Astrocyte of the hippocampus (primary cell): ENCODE data around the gene DPP10.

ENCODE experiments used
- DNase-seq: peaks from one replicate; pipeline ENCODE4 v3.0.0; 2011; ENCODE audit warnings: low read depth, low spot score

DPP10 gene

DNA sequence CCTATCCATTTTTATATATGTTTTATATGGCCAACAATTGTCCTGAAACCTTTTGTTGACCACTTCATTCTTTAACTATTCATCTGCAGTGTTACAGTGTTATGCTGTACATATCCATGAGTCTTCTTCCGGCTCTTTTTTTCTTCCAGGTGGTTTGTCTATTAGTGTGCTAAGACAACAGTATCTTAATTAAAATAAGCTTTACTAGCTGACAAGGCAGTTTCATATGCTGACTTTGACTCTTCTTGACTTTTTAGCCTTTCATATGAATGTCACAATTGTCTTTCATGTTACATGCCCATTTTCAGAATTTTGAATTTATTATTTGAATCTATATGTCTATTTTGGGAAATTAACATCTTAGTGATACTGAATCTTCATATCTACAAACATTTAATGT lies 1249.0 kb downstream of the DPP10 start:
- no peak for DNase-seq

DNA sequence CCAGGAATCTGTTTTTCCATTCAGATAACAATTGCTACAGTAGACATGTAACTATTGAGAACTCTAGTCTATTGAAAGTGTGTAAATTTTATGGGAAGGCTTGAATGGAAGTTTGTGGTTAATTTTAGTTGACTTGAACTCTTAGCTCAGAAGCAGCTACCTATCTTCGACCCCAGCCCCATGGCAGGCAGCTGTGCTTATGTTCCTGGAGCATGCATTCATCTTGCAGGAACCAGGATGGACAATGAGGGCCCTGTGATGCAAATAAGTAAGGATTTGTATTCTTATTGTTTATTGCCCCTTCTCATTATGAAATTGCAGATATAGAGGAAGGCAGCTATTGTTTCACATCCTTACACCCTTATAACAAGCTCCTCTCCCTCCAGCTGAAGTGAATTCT lies 1252.2 kb downstream of the DPP10 start:
- no peak for DNase-seq

DNA sequence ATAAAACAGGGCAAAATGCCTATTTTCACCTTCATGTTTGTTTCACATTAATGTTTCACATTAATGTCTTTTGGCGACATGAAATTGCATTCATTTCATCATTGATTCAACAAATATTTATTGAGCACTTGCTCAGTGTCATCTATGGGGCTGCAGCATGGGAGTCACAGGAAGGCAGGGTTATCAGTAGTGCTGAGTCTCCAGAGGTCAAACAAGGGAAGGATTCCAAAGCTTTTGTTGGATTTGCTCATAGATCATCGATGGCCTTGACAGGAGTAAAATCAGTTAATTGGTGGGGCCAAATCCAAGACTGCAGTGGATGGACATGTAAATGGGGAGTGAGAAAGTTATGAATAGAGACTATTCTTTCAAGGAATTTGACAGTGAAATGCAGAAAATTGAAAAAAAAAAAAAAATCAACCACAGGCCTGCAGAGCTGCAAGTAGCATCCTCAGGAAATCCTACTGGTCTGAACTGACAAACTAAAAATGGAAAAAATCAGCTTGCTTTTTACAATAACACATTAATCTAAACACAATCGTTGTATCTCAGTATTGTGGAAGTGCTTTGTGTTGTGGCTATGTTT lies 1290.8 kb downstream of the DPP10 start:
- no peak for DNase-seq

DNA sequence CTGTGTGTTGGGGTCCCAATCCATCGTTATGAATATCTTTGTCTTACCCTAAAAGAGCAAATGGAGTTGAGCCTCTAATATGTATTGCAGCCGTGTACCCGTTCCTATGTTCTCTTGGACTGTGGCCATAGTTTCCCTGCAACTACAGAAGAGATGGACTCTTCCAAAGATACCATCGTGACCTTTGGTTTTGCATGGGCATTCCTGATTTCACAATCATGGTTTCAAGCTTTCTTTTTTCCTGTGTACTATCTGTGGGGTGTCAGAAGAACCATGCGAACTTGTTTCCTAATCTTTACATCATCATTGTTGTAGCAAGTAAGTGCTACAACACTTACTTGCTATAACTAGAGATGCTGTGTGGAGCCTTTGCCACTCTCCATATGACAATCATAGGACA lies 1295.7 kb downstream of the DPP10 start:
- DNase-seq: no peak

DNA sequence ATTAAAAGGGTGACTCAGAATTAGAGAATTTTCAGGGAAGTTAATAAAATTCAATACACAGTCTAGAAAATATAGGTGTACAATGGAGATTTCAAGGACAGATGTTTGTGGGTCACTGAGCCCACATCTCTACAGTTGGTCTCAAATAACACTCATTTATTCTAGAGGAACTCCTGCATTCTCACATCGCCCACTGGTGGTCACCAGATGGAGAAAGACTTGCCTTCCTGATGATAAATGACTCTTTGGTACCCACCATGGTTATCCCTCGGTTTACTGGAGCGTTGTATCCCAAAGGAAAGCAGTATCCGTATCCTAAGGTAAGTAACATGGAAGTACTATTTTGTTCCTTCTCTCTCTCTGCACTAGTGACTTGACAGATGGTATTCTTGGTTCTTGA lies 1297.1 kb downstream of the DPP10 start:
- no peak for DNase-seq

DNA sequence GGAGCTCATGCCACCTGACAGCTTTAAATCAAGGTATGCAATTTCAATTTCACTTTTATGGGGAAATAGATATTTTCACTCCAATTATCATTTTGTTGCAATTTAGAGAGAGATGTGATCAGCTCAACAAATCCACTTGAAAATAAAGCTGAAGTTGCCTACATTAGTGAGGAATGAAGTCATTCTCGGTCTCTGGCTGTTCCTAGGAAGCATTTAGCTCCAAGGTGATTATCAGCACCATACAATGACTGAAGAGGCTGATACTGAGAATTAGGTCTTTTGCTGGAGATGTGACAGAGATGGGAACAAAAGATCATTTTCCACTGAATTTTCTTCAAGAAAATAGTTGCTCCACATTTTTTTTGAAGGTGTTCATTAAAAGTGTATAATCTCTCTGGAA lies 1303.7 kb downstream of the DPP10 start:
- no peak for DNase-seq

DNA sequence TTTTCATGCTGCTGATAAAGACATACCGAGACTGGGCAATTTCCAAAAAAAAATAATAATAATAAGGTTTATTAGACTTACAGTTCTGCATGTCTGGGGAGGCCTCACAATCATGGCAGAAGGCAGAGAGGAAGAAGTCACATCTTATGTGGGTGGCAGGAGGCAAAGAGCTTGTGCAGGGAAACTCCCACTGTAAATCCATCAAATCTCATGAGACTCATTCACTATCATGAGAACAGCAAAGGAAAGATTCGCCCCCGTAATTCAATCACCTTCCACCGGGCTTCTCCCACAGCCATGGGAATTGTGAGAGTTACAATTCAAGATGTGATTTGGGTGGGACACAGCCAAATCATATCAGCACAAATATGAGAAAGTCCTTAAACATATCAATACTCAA lies 1314.8 kb downstream of the DPP10 start:
- no peak for DNase-seq

DNA sequence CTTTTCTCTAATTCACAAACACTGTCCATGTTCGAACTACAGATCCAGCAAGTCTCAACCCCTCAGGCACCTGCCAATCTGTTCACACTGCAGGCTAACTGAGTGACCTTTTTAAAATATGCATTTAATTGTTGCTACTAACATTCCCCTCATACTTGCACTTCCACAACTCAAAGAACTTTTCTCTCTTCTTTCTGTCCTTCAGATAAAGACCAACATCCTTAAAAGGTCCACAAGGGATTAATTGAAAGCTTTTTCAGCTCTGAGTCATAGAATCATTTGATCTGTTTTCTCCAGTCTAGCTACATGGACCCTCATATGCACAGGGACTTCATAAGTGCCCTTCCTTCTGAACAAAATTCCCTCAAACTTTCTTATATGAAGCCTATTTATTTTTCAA lies 1321.2 kb downstream of the DPP10 start:
- peak; percentile 6 for DNase-seq

DNA sequence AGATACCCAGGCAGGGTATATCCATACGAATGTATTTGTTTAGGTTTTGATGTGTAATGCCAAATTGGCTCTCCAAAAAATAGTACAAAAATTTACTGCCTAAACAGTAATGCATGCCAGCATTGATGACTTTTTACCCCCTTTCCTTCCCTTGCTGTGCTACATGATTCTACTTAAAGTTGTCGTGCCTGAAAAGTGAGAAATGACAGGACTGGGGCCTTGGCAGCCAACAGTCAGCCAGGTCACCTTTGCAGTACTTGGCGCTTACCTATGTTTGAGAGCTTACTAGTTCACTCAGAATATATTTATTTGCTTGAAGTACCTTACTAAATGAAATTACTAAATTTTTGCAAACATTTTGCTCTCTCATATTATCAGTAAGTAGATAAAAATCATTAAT lies 1329.1 kb downstream of the DPP10 start:
- no peak for DNase-seq

DNA sequence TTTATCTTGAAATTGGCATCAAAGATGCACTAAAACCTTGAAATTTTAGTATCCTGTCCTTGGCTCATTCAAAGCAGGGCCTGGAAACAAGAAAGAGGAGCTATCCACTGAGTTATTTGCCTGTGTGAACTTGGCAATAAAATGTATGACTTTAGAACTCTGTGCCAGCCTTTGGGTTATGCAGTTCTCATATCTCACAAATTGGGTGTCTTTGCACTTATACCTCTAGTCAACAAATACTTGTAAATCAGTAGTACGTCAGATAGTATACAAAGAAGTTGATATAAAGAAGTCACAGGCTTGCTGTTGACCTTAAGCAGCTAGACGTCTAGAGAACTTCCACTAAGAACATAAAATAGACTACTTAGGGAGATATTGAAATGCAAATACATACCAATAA lies 1331.9 kb downstream of the DPP10 start:
- DNase-seq: no peak

DNA sequence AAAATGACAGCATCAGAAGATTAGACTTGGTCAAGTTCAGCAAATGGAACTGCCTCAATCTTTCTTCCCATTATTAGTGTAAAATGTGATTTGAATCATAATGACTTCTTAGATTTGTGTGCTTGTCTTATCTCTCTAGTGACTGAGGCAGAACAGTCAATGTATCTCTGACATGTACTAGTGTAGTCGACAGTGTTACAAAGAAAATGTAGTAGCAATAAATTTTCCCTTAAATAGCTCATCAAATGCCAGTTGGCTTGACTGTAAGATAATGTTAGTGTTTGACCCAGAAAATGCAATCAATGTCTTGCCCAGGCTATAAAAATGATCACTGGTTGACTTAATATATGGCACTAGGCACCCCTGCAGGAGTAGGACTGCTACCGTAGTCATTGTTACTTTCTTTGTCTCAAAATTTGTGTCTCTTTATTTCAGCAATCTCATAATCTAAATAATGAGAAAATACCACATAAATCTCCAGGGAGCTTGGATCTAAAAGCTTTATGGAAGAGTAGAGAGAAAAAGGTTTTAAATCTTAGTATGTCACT lies 1336.7 kb downstream of the DPP10 start:
- no peak for DNase-seq

DNA sequence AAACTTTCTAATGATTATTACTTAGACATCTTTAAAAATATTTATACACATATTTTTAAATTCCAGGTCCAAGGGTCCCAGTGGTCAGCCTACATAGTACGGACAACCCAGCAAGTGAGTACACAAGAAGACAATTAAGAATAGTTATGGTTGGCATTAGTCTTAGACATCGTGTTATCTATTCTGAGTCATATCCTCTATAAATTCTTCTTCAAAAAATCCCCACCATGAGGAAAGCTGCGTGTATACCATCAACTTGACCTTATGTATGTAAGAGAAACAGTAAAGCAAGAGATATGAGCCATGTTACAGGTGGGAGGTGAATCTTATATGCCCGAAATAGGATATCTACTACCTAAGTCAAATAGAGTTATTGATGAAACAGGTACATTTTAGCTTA lies 1339.8 kb downstream of the DPP10 start:
- no peak for DNase-seq

DNA sequence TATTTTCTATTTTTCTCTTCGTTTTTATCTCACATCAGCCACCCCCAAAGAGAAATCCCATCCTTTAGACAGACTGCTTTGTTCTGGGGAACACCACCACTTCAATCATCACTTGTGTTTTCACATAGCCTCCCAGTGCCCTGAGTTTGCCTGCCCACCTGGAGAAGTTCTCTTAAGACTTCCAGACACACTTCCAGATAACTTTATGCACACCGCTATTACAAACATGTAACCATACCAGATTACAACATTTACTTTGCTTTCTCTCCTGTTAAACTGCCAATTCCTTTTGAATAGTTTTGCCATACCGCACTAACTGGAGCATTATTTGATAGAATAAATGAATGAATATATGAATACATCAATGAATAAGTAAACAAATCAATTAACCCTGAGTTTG lies 1353.6 kb downstream of the DPP10 start:
- DNase-seq: no peak

DNA sequence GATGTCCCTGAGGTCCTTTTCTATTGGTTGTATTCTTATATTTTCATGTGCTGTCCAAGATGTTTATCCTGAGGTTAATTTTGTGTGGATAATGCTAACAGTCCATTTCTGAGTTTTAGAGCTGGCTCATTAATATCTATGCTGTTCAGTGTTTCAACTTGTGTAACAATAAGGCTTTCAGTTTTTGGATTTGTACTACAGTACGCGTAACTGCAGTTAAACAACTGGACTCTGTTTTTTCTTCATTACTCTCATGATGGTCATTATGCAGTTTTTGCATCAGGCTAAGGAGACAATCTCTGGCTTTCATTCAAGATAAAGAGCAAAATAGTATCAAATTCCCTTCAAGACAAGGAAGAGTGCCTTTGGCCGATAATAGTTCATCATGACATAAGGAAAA lies 1364.8 kb downstream of the DPP10 start:
- no peak for DNase-seq

DNA sequence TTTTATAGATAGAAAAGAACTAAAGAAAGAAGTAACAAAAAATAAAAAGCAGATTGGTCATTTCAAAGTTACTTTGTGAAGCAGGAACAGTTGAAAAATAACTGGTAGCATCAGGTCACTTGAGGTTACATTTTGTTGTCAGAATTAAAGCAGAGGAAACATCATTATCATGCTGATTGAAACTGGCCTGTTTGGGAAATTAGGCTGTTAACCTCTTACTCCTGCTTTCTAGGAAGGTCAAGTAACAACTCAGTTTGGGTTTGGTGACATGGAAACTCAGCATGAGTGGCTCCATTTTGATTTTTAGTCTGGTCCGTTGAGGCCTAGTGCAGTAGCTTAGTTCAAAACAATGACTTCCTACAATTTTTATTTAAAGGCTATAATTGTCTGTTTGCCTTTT lies 1383.5 kb downstream of the DPP10 start:
- DNase-seq: no peak

DNA sequence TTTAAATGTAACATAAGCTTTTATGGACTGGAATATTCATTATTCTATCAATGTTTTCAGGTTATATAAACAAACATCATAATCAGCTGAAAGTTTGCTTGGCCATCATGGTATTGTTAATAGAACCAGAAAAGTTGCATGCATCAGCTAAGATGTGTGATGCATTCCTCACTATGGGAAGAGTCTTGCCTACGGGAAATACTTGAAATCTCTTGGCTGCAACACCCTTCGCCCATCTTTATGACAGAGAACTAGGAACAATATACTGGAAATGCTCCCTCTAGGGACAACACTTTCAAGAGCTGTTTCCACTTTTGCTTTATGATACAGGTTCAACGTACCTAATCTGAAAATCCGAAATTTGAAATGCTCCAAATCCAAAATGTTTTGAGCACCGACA lies 1390.8 kb downstream of the DPP10 start:
- DNase-seq: no peak

DNA sequence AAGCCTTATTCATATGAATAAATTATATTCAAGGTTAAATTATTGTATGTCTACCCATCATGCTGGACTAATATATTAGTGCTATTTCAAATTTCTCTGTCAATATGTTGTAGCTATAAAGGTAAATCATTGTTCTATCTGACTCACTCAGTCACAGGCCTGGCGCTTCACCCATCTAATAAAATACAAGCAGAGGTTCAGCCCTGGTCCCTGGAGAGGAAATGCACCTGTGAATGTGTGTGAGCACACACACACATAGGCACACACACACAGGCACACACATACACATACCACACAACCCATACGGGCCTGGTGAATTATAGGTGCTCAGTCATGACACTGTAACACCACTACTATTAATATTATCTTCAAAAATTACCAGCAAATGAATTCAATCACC lies 1396.1 kb downstream of the DPP10 start:
- no peak for DNase-seq

DNA sequence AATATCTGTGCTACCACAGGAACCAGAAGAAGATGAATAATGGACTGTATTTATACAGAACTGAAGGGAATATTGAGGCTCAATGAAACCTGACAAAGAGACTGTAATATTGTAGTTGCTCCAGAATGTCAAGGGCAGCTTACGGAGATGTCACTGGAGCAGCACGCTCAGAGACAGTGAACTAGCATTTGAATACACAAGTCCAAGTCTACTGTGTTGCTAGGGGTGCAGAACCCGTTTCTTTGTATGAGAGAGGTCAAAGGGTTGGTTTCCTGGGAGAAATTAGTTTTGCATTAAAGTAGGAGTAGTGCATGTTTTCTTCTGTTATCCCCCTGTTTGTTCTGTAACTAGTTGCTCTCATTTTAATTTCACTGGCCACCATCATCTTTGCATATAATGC lies 1399.9 kb downstream of the DPP10 start:
- DNase-seq: no peak

DNA sequence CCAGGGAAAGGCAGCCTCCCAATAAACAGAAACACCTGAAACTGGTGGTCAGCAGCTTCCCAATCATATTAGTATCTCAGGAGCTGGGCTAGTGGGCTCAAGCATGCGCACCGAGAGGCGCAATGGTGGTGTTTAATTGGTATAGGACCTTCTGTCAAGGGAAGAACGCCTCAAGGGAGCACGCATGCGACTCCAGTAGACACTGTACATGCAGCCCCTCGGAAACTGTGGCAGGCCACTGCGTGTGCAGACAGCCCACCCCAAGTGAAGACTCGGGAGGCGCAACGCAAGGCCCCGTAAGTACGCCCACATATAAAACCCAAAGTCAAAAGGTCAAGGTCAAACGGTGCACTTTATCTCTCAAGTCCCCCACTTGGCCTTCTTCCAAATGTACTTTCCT lies 1405.8 kb downstream of the DPP10 start:
- DNase-seq: no peak

DNA sequence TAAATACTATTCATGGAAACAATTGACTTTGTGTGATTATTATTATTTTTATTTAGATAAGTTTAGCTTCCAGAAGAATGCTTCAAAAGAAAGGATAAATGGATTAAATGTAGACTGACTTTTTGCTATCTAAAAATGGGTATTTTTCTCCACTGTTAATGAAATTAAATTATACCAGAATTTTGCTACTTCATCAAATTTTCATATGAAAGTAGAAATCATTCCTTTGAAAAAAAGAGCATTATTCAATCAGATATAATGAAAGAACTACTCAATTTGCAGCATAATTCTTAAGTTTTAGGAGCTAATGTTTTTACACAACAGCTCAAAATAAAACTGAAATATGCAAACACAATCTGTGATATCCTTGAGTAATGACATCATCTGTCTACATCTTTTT lies 1424.6 kb downstream of the DPP10 start:
- DNase-seq: no peak

DNA sequence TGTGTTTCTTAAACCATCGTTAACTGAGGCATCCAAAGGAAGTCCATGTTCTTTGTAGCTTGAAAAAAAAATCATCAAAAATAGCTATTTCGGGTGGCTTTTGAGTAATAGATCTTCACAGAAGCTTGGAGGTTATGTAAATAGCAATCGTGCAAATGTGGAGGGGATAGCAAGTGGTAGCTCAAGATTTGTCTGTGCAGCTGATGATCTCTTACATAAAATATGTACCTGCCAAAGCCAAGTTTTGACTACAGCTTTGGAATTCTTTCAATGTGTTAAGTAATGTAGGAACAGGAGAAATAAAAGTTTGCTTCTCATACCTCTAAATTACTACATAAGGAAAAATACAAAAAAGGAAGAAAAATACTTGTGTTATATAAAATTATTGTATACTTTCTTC lies 1432.0 kb downstream of the DPP10 start:
- DNase-seq: no peak

DNA sequence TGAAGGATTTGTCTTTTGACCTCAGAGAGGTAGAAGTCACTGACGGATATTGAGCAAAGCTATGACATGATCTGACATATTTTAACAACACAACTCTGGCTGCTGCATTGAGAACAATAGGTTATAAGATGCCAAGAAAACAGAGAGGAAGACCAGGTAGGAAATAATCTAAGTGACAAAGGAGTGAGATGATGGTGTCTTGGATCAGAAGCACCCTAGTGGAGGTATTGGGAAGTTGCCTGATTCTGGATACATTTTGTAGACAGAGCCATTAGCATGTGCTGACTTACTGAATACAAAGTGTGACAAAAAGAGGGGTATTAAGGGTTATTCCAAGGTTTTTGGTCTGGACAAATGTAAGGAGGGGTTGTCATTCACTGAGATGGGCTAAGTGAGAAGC lies 1438.1 kb downstream of the DPP10 start:
- no peak for DNase-seq

DNA sequence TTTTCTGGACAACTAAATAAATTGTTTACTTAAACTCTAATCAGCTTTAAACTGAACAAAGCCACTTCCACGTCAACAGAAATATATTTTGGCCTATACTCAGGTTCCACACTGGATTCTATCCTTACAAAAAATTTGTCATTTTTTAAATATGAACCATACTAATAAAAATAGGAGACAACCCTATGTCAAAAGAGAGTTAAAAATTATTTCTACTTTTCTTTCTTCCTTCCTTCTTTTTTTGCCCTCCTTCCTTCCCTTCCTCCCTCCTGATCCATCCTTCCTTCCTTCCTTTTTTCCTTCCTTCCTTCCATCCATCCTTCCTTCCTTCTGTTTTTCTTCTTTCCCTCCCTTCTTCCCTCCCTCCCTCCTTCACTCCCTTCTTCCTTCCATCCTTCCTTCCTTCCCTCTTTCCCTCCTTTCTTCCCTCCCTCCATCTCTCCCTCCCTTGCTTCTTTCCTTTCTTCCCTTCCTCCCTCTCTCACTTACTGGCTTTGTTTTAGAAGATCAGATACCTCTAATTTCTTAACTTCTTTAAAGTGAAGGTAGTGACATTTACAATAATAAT lies 1444.9 kb downstream of the DPP10 start:
- no peak for DNase-seq
